Activated T-helper 1 cell treated with Interleukin-2 at 50 U/mL for 16 hours (primary cell): ENCODE measurements around the gene RHEBL1.
"Not testable (repeated sequence)": the region's sequence is repeated elsewhere in the genome, so short reads cannot be mapped to it uniquely, and the experiment has no call there.

ENCODE experiments used
- DNase-seq: peaks from one replicate; pipeline ENCODE4 v3.0.0-alpha.2; 2020; ENCODE audit warnings: low read depth

The RHEBL1 gene

GRCh38 chr12:49089821-49090773, 20.3 kb upstream of the RHEBL1 start:
- no peak for DNase-seq

DNA sequence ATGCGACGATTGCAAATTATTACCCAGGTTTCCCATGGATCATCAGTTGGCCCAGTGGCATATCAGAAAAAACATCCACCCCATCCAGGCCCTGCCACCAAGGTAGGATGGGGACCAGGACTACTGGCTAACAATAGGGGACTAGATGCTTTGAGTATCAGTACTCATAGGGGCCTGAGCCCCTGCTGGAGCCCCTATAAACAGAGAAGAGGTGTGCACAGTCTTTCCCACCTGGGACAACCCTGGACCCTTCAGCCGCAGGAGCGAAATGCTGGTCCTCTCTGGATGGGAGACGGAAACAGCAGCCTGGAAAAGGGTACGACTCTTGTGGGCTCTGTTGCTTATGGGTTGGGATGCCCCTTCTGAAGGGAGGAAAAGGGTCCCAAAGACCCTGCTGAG, 19.2 kb upstream of the RHEBL1 start:
- DNase-seq: no peak

GRCh38 chr12:49088150-49088931, 18.6 kb upstream of the RHEBL1 start:
- DNase-seq: peak; percentile 41

DNA sequence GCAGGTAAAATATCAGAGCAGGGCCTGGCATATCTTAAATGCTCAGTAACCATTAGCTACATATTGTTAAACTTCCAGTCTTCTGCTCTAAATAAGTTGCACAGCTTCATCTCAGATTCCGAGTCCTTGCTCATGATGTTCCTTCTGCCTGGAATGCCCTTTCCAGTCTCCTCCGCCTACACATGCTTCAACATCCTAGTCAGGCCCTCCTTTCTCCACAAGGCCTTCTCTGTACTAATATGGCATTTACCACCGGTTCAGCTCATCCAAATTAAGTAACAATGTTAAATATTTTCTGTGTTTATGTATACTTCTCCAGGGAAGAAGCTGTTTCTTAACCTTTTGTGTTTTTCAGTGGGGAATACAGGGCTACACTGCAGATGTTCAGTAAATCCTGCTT, 16.3 kb upstream of the RHEBL1 start:
- no peak for DNase-seq

GRCh38 chr12:49084438-49084837, 14.7 kb upstream of the RHEBL1 start:
- no peak for DNase-seq

- no peak for DNase-seq
Observed at GRCh38 chr12:49079793-49080192, 10.0 kb upstream of the RHEBL1 start.

DNA sequence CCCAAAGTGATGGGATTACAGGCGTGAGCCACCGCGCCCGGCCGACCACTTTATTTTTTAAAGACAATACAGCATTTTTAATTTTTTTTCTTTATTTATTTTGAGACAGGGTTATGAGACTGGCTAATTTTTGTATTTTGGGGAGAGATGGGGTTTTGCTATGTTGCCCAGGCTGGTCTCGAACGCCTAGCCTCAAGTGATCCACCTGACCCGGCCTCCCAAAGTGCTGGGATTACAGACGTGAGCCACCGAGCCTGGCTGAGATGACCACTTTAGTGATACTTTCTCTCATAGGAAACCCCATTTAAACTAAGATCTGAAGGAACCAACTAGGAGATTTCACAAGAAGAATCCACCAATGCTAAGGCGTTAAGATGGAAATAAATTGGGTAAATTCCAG, 1.2 kb upstream of the RHEBL1 start:
- no peak for DNase-seq

- no peak for DNase-seq
Observed at GRCh38 chr12:49068879-49069506, 786 bp downstream of the RHEBL1 start.

- no peak for DNase-seq
Observed at GRCh38 chr12:49066120-49066519, 3.7 kb downstream of the RHEBL1 start.

- no peak for DNase-seq
Observed at GRCh38 chr12:49064767-49065152, 5.0 kb downstream of the RHEBL1 start.

GRCh38 chr12:49061916-49062315, 7.9 kb downstream of the RHEBL1 start:
- DNase-seq: not testable (repeated sequence)

DNA sequence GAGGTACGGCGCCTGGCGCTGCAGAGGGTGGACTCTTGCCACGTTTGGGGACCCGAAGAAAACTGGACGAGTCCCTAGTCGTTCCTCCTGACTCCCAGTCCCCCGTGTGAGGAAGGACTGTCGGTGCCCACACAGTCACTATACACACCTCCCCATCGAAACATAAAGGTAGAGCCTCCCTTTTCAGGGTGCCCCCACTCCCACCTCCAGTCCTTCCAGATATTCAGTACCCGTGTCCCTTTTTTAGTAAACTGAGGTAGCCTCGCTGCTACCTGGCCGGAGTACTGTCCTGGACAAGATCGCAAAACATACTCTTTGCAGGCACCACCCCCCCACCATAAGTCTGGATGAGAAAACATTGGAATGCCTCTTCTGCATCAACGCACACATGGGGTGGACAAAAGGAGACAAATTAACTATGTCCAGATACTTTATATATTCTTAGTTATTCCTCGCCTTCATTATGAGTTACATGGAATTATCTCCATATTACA, 8.6 kb downstream of the RHEBL1 start:
- DNase-seq: no peak

DNA sequence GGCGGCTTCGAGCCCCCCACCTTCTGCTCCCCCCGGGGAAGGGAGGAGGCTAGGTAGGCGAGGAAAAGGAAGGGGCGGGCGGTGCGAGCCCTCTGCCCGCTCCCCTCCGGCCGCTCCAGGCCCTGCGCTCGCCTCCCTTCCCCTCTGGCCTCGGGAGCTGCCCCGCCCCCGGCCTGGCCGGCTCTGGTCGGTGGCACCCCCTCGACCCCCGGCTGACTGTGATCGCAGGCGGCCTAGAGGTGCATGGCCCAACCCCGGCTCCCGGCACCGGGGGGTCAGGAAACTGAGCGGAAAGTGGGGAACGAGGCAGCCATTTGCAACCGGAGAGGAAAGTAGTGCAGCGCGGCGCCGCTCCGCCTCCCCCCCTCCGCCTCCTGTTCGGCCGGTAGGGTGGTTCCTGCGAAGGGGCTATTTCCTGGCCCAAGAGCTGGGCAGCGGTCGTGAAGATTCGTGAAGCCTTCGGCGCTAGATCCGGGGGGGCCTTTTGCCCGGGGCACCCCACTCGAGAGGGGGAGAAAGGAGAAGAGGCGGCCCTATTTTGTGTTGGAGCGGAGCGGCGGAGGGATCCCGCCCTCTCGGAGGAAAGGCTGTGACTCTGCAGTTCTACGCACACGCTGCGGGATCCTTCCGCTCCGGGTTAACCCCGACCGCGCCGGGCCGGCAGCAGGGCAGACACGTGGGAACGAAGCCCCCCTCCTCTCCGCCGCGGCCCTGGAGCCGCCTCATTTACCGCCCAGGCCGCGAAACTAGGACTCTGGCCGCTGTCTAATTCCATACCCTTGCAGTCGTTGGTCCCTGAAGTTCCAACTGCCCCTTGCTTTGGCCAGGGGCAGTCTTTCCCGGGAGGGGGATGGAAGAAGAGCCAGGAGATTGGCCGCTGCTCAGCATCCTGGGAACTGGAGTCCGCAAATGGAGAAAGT, 9.3 kb downstream of the RHEBL1 start, which contains the start of gene KMT2D:
TSS of gene KMT2D (minus strand) at position 558 of the 920 bp plus-strand sequence. CDS start 5,470 bp downstream, outside the sequence.
- DNase-seq: peak; percentile 79

DNA sequence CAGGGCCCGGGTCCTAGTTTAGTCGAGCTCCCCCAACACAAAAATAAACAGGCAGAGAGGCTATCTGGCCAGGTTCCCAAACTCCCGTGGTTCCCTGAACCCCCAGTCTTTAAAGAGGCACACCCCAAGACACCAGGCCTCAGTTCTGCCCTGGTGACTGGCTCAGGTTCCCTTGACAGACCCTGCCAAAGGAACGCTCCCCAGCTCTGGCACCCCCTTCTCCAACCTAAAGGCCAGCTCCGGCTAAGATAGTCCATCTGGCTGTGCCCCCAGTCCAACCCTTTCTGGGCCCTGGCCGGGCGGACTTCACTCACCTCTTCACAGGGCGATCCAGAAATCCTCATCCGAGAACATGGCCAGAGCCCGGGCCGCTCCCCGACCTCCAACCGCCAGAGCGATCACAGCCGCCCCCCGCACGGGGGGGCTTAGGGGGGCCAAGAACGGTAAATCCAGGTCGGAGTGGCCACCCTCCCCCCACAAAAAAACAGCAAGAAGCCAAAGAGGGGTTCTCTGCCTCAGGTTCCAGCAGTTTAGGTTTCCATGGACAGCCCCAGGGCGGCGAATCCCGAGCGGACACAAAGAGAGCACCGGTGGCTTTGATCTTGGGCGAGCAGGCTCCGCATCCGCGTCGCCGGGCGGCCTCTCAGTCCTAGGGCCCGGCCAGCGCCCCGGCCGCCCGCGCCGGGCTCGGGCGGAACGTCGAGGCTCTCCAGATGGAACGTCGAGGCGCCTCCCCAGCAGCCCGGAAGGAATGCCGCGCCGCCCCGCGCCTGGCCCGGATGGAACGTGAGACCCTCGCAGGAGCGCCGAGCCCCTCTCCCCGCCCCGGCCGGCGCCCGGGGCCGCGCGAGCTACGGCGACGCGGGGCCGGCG, 10.2 kb downstream of the RHEBL1 start:
- DNase-seq: no peak

- no peak for DNase-seq
Observed at GRCh38 chr12:49059045-49059298, 10.8 kb downstream of the RHEBL1 start.

DNA sequence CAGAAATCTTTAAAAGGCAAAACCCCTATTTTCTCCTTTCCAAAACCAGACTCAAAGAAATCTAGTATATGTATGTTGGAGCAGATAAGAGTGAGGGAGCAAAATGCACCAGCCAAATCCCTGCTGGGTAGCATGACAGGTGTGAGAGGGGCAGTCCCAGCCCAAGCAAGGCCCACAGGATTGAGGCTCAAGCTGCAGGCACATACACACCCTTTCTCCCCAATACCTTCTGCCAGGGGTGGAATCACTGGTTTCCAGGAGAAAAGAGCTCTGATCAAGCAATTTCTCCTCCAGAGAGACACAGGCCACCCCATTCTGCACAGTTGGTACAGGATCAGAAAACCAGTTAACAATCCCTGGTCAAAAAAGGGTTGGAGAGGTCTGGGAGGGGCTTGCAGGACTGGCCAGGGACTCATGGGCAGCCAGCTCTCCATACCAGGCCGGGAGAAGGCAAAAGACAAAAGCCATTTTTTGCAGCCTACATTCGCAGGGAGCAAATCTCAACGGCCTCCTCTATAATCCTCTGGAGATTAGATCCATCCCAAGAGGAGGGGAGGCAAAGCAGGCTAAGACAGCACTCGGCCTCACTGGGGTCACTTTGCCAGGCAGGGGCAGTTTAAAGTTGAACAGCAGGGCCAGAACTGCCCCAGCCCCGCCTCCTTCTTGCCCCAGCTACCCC, 11.3 kb downstream of the RHEBL1 start:
- no peak for DNase-seq

- no peak for DNase-seq
Observed at GRCh38 chr12:49057888-49058287, 11.9 kb downstream of the RHEBL1 start.

DNA sequence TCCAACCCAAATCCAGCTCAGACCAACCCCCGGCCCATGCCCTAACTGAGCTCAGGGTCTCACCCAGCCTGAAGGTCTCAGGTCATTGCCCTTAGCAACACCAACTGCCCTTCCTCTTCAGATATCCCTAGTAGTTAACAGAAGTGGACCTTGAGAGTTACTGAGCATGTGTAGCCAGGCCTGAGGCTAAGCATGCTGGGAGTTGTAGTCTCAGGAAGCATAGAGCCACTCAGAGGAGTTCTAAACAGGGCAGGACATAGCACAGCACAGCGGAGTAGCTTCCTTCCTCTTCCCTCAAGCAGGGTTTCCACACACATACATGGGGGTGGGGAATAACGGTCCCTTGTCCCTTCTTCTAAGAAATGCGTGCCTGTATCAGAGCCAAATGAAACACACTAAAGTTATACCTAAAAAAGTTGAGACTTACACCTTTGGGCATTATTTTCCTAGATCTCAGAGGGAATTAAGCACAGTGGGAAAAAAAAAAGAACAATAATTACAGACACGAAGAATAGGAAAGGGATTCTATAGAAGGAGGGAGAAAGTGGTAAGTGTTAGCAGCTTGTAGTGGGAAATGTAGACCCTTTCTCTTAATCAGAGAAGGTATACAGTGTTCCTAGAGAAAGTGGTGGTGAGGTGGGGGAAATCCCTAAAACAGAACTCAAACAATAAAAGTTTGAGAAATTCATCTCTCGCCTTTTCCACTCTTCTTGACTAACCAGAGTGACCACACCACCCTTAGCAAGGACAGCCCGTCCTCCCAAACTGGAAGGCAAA, 13.6 kb downstream of the RHEBL1 start:
- DNase-seq: peak; percentile 27

DNA sequence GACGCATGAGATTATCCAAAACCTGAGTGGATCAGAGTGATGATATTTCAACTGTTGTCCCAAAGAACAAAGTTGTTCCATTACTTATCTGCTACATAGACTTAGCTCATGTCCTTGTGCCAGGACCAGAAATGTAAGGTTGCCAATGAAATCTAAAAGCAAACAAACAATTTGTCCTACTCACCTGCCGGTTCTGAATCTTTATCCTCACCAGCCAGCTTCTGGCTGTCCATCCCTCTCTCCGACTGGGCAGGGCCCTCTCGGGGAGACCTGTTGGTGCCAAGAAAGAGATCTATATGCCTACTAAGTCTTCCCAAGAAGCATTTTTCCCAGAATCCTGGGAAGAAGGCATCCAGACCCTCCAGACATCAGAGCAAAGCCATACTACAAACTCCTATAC, 14.7 kb downstream of the RHEBL1 start:
- no peak for DNase-seq
